ENCODE measurements around the gene GUCY2D.

DNA sequence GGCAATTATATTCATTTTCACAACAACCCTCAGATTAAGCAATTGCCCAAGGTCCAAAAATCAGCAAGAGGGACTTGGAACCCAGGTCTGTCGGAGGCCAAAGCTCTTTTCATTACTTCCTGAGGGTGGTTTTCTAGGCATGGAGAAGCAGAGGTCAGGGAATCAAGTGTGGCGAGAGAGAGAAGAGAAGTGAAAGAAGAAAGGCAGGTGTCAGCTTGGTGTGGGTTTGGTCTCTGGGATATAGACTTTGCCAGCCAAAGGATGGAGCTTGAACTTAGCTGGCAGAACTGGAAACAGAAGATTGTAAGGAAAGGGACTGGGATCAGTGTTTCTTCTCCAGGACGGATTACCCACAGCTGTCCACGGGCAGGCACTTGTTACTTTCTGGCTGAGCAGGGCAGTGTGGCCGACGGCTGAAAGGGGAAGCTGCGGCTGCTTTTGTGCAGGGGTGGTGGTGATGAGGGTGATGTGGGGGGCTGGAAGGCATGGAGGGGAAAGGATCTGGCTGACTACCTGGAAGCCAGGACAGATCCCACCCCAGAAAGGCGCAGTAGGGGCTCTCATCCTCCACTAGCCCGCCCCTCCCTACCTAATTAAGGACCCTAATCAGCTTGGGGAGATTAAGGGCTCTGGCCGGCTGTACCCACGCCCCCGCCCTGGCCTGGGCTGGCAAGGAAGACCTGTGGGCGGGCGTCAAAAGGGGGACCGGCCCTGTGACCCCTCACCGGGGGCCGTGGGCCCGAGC is at the start of gene GUCY2D:
- TF ChIP-seq, protein P1, sequence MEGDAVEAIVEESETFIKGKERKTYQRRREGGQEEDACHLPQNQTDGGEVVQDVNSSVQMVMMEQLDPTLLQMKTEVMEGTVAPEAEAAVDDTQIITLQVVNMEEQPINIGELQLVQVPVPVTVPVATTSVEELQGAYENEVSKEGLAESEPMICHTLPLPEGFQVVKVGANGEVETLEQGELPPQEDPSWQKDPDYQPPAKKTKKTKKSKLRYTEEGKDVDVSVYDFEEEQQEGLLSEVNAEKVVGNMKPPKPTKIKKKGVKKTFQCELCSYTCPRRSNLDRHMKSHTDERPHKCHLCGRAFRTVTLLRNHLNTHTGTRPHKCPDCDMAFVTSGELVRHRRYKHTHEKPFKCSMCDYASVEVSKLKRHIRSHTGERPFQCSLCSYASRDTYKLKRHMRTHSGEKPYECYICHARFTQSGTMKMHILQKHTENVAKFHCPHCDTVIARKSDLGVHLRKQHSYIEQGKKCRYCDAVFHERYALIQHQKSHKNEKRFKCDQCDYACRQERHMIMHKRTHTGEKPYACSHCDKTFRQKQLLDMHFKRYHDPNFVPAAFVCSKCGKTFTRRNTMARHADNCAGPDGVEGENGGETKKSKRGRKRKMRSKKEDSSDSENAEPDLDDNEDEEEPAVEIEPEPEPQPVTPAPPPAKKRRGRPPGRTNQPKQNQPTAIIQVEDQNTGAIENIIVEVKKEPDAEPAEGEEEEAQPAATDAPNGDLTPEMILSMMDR (IDR thresholded peaks at IDR 0.05): no peak
- no peak for TF ChIP-seq POLR2A (IDR thresholded peaks at IDR 0.05)

Measured in thyroid gland (tissue), 4 donors.